ENCODE results near the gene LRRK2.

GRCh38 chr12:40286583-40286982 is 61.8 kb downstream of the LRRK2 start:
- no peak for TF ChIP-seq CTCF (IDR thresholded peaks at IDR 0.05; ENCODE audit: borderline replicate concordance, extremely low read depth, low read length, poor library complexity, severe bottlenecking)
- TF ChIP-seq EZH2 (IDR thresholded peaks at IDR 0.05; ENCODE audit: borderline replicate concordance, low read depth, low read length, severe bottlenecking) = no peak
